GM21717 (cell line): ENCODE data around the gene CTBP2.

Source experiments
- ATAC-seq: cut with Tn5 transposase; IDR thresholded peaks from one replicate; pipeline ENCODE4 v1.9.1; 2021; ENCODE audit warnings: mild to moderate bottlenecking, moderate library complexity; ENCODE audit not compliant: unreplicated experiment

CTBP2 gene

DNA sequence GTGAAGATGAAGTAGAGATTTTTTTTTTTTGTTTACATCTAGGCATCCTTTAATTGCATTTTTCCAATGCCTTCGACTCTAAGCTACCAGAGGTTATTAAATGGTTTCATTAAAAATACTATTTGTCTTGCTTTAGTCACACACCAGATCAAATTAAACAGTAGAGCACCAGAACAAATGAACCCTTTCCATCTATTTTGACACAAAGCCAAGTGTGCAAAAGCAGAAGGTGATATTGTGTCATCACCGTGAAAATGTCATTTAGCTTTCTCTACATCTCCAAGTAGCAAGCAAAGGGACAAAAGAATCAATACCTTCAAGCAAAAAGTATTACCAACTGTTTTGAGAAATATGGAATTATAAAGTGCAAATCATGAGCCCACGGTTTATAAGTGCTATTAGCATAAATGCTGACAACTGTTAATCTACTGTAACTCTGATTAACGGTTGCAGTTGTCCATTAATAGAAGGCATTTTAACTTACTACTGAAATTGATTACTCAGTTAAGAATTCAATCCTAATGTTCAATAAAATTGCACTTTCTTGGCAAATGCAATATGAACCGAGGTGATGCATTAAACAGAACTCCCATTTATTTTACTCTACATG is 49.1 kb downstream of the CTBP2 start:
- no peak for ATAC-seq

DNA sequence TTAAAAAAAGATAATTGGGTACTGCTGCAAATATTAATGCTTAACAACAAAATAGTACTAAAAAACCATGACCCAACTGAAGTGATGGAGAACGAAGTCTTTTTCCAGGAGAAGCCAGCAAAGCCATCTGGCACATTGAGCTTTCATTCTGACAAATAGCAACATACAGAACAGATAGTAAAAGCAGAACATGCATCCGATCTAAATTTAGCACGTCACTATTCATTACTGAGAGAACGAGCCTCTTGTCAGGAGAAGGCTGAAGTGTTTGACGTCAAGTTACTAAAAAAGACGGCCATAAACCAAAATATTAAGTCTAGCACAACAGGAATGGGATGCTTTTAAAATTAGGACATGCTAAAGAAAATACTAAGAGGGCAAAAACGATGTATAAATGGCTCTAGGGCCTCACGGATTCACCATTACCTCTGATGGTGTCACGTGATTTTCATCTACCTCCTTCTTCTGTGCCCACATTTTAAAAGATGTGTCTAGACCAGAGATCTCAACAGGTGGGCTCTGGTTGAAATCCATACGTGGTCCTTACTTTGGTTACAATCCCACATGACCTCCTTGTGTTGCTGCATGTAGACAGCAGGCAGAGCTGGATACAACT is 52.3 kb downstream of the CTBP2 start:
- ATAC-seq = no peak

DNA sequence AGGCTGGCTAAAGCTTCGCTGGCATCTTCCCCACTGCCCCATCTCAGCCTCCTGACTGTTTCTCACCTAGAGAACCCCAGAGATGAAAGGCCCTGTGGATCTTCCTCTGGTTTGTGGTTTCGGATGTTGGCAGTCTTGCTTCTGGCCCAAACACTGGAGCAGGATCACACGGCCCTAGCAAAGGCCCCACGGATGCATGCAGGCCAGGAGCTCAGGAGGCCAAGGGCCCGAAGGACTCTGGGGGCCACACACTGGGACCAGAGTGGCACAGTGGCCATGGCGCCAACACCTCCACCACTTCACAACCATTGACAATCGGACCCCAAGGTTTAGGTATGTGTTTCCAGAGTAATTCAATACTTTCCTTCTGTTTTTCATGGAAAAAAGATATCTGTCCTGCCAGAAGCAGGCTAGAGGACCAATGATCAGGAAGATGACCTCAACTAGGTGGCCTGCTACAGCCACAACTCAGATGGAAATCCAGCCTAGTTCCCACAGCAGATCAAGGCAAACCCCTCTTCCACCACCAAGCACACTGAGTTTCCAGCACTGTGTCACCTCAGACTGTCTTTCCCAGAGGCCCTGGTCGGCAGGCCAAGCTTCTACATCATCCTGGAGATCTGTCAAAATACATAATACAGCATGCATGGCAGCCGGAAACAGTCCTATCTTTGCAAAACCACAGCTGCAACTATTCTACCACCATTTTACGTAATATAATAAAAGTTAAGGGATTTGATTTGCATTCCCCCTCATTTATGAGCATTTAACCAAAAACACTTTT is 53.0 kb downstream of the CTBP2 start:
- no peak for ATAC-seq

DNA sequence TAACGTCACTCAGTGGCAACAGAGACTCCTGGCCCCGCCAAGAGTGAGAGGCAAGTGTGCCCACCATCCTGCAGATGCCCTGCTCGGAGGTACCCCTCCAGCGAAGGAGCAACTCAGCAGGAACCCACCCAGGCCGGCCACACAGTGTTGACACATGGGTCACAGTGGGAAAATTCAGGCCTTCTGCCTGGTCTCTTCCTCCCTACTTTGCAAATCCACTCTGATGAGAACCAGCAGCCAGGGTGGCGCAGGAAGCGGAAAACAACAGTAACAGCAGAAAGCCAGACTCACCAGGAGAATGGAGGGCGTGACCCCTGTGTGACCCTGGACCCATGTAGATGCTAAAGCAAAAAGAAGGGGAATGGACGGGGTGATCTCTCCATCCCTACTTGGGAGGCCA is 53.8 kb downstream of the CTBP2 start:
- no peak for ATAC-seq

DNA sequence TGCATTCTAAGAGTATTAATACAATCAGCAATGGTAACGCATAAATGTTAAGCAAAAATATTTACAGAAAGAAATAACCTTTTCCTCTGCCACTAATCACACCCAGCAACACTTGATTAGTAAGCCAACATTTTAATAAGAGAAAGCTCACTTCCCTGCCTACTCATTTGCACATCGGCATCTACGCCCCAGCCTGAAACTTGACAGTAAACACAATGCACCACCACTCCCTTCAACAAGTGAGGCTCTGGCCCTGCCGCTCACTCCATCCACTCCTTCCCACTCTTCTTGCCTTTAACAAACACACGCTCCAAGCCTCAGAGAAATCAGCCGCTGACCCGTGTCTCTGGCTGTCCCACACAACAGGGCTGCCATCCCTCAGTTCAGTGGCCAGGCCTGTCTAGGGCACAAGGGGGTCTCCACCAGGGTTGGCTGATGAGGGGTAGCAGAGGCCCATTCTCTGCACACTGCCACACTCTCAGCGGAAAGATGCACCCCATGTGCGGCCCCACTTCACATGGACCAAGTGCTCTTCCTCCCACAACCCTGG is 54.6 kb downstream of the CTBP2 start:
- no peak for ATAC-seq

DNA sequence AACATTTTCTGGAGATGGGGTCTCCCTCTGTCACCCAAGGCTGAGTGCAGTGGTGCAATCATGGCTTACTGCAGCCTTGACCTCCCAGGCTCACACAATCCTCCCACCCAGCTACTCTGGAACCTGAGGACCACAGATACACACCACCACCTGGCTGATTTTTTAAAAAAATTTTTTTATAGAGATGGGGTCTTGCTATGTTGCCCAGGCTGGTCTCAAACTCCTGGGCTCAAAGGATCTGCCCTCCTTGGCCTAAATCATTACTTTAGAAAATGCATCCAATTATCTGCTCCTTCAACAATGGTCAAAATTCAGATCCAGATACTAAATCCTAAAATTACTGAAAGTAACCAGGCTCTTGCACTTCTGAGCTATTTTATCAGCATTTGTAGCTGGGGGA is 55.2 kb downstream of the CTBP2 start:
- ATAC-seq = no peak

DNA sequence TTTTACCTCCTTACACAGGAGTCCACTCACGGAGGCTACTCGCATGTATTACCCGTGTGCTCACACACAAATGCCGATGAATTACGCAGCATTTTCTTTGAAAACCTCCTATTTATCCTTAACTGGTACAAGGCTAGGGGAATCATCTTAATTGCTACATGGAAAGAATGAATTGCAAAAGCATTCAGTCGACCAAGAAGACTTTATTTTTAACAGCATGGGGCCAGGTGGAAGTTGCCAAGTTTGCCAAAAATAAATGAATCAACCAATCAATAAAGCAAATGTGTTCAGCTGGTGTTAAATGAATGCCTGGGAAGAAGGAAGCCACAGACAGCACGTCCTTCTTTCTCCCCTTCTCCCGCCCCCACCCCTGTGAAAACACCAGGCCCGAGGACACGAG is 55.8 kb downstream of the CTBP2 start:
- ATAC-seq = no peak

DNA sequence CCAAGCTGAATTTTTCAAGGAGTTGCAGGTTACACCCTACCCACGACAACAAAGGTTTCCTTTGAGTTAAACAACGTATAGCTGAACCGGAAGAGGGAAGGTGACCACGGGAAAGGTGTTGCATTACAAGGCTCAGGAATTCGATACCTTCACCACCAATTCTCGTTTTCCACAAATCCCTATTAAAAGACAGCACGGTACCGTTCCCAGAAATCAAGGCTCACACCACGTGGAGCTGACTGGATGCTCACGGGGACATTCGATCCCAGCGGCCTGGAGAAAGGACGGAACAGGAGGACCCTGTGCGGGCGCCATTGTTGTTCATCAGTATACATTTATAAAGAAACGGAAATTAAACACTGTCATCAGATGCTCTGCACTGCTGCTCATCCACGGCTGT is 56.4 kb downstream of the CTBP2 start:
- ATAC-seq = no peak

DNA sequence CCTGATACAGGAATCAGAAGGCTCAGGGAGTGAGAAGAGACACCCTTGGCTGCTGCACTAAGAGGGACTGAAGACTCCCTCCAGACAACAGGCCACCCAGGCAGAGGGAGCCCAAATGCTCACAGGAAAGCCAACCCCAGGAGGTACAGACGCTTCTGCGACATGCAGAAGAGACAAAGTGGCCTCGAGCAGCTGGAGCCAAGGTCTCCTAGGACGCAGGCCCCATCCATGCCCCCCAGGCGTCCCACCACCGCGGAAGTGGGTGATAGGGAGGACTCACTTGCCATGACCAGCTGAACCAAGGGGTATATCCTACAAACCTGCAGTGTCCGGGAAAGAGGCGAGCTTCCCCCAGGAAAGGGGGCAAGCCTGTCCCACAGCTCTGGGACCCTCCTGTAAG is 56.9 kb downstream of the CTBP2 start:
- ATAC-seq = no peak

DNA sequence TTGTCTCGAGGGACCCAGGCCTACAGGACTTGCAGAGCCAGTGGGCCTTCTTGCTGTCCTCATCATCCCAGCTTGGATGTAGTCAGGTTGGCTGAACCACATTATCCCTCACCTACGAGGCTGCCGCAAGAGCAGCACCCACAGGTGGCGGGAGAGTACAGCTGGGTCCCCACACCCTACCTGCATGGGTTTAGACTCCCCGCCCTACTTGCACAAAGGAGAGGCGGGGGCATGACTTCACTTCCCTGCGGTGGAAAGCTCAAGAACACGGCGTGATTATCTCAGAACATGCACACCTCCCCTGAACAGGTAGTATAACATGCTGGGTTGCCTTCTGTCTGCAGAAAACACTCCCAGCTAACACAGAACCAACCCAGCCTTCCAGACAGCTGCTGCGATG is 57.5 kb downstream of the CTBP2 start:
- ATAC-seq = no peak

DNA sequence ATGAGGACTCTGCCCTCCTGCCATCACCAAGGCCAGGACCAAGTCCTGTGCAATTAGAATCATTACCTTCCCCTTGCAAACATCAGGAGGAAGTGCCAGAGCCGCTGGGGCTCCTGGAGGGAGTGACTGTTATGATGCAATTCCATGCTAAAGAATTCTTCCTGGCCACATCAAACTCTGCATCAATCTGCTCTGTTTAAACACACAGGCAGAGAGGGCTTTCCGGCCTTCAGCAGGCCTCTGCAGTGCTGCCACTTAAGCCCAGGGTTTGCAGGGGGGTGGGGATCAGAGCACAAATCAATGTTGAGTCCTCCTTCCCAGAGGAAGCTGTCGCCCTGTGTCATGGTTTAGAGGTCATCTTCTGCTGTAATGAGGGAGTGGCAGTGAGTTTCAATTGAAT is 58.1 kb downstream of the CTBP2 start:
- ATAC-seq = no peak

DNA sequence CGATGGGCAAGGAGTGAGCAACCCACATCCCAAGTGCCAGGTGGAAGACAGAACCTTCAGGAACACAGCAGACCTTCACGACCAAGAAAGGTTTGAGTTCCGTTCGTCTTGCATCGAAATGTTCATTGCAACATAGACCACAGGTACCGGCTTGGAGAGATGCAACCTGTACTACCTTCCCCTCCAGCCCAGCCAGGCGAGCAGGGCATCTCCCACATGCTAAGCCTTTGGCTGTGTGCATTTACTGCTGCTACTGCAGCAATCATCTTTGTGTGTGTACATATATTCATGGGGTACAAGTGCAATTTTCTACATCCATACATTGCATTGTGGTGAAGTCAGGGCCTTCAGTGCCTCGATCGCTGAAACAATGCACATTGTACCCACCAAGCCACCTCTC is 58.8 kb downstream of the CTBP2 start:
- no peak for ATAC-seq

DNA sequence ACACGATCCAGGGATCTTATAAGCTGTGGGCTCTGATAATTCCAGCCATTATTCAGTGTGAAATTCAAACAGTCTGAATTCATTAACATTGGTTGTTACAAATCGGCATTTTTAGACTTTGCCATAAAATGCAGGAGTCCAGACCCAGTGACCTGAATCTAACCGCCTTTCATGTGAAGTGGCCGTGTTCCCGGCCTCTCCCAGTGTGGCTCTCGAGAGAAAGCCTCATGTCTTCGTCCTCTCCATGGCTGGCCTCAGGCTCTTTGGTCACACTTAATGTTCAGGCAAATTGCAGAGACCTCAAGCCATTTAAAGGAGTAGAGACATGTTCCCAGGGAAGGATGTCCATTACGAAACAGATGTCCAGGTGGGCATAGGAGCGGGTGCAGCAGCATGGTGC is 59.3 kb downstream of the CTBP2 start:
- ATAC-seq = no peak

DNA sequence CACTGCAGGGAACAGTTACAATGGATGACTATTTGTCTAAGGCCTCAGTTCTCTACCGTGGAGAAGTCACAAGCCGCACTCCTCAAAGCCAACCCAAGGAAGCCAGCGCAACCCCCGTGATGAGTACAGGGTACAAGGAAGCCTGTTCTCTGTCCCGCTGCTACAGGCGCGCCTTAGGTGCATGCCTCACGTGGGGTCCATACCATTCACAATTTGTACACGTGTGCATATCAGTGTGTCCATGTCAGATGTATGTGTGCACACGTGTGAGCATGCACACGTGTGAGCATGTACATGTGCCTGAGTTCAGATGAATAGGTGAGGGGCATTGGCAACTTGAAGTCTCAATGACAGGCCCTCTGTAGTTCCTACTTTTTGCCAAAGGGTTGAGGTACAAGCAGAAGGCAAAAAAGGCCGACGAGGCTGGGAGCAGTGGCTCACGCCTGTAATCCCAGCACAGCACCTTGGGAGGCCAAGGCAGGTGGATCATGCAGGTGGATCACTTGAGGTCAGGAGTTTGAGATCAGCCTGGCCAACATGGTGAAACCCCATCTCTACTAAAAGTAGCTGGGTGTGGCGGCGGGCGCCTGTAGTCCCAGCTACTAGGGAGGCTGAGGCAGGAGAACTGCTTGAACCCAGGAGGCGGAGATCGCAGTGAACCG is 62.8 kb downstream of the CTBP2 start:
- ATAC-seq = no peak

DNA sequence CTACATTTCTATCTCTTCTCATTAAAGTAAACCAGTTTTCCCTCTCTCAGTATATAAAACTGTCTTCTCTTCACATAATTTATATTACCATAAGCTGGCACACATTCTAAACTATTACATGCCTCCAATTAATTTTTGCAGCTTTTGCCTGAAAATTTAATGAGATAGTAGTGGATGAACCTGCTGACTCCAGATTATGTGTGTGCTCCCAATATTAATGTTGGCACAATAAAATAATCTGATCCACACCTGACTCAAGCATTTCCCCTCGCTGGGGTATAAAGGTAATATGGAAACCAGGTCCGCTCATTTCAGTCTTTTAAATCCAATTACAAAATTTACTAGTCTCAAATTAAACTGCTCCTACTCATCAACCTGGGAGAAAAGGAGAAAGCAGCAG is 63.4 kb downstream of the CTBP2 start:
- no peak for ATAC-seq

DNA sequence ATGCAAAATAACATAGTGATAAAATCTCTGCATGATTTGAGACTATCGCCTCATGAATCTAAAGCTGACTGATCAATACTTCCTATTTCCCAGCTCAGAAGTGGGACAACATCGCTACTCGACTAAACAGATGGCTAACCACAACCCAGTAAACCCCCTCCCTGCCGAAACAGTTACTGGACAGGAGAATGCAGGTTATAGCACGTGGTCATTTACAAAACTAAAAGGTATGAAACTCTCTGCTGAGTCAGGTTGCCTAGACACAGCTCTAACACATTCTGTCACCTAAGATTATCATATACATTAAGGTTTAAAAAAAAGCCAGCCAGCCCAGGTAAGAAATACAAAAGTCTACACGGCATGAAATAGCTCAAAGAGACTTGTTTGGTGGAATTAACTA is 64.0 kb downstream of the CTBP2 start:
- no peak for ATAC-seq

DNA sequence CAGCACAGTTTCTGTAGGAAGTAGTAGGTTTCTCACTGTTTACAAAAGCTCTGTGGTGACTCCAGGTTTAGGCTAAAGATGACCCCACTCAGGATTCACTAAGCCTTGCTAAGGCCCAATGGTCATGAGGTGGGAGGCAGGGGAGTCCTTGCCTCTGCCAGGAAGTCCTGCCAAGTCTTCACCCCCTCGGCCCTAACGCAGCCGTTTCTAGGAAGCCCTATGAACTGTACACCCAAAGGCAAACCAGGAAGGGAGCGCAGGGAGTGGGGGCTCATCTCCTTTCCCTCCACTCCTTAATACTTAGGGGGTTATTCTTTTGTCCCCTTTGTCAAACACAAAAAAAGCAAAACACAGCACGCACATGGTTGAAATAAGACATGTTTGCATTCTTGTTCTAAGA is 64.6 kb downstream of the CTBP2 start:
- no peak for ATAC-seq

DNA sequence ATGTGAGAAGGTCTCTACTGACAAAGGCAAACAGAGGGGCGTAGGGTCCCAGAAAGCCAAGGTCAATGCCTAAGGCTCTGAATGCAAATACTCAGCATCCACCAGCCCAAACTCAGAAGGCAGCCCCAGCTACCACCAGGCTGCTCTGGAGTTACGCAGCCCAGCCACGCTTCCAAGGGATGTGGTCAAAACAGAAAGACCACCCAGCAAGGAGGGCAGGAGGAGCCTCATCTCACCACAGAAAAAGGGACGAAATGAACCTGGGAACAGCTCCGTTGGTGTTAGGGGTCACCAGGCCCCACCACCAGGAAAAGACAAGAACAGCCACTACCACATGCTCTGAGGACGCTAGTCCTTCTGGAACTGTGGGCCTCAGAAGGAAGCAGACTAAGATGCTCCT is 65.1 kb downstream of the CTBP2 start:
- ATAC-seq = no peak

DNA sequence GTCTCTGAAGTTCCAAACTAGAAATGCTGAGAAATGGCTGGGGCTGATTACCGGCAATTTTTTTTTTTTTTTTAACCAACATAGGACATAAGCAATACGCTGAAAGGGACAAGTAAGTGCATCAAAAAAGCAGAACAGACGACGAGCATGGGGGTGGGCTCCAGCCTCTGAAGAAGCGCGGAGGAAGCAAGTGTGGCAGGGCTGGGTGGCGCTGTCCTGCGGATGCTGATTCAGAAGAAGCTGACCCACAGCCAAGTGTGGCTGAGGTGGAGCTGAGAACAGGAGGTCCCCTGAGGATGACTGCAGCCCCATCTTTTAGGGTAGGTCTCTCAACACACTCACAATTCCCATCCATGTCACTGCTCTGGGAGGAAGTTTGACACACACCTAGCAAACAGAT is 65.6 kb downstream of the CTBP2 start:
- no peak for ATAC-seq

DNA sequence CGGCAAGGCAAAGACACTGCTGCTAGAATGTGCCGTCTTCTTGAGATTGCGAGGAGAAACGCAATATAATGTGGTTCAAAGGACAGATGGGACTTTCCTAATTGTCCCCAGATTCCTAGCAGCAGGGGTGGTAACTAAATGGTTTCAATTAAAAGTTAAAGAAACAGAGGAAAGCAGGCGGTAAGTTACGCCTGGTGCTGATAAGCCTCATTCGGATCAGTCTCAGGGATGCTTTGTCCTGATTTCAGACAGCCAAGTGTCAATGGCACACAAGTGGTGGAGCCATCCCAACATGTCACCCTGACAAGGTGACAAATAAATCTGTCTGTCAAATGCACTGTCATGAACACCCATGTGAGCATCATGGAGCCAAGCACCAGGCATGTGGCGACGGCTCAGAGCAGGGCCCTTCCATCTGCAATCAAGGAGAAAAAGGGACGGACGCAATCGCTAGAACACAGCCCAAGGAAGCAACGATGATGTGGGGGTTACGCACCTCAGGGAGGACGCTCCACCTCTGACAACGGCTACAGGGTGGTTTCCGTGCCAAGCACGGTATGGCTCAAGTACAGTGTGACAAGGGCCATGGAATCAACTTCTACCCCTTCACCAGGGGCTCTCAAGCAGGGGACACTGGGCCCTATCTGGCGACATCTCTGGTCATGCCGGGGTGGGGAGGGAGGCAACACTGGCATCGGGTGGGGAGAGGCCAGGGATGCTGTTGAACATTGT is 66.2 kb downstream of the CTBP2 start:
- ATAC-seq = no peak
